IPS-NIHi7 (cell line): ENCODE results near the gene PAM.
A peak's percentile ranks its signal among the peaks of the same experiment; 100 is the strongest.

Source experiments
- DNase-seq: peaks from one replicate; pipeline ENCODE4 v3.0.0; 2012; ENCODE audit warnings: mixed read lengths; ENCODE audit errors: extremely low spot score

PAM gene

GRCh38 chr5:102933721-102934459 lies 178.8 kb downstream of the PAM start:
- no peak for DNase-seq

DNA sequence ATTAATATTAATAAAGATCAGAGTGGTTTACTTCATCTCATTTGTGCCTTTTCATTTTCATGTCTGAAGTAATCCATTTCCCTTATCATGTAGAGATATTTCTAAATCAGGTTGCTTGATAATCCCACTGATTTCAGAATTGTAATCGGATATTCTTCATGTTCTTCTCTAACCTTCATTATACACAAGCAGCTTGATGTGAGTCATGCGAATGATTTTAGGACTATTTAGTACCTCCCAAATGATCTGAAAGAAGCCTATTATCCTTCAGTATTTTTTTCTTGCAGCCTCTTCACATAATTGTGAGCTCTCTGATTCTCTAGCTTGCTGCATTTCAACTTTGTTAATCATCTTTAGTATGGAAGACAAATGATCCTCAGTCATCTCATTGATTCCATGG lies 182.8 kb downstream of the PAM start:
- DNase-seq, result no peak

GRCh38 chr5:102941111-102941510 lies 186.0 kb downstream of the PAM start:
- no peak for DNase-seq

GRCh38 chr5:102946414-102946813 lies 191.3 kb downstream of the PAM start:
- no peak for DNase-seq

DNA sequence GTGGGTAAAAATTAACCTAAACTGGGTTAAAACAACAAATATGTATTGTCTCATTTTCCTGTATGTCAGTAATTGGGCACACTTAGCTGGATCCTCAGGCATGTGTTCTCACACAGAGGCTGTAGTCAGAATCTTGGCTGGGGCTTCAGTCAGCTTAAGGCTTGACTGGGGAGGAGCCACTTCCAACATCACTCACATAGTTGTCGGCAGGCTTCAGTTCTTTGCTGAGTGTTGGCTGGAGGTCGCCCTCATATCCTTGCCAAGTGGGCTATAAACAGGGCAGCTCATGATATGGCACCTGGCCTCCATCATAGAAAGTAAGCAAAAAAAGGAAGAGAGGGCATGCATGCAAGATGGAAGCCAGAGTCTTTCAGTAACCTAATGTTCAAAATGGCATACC lies 191.9 kb downstream of the PAM start:
- DNase-seq, result no peak

GRCh38 chr5:102955488-102955887 lies 200.4 kb downstream of the PAM start:
- no peak for DNase-seq

- DNase-seq, result no peak
These were observed 201.5 kb downstream of the PAM start for GRCh38 chr5:102956599-102956998.

DNA sequence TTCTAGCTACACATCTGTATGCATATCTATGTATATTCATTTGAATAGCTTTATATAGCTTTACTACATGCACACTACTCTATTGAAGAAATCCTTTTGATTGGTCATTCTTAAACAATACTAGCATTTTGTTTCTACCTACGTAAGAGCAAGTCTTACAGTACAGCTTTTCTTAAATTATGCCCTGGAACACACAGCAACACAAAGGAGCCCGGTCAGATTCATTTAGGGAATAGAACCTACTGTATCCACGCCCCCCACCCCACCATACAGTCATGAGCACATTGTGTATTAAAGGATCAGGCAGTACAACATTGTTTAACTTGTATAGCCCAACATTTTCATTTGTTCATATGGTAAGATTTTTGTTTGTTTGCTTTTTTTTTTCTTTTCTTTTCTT lies 202.0 kb downstream of the PAM start:
- DNase-seq, result no peak

DNA sequence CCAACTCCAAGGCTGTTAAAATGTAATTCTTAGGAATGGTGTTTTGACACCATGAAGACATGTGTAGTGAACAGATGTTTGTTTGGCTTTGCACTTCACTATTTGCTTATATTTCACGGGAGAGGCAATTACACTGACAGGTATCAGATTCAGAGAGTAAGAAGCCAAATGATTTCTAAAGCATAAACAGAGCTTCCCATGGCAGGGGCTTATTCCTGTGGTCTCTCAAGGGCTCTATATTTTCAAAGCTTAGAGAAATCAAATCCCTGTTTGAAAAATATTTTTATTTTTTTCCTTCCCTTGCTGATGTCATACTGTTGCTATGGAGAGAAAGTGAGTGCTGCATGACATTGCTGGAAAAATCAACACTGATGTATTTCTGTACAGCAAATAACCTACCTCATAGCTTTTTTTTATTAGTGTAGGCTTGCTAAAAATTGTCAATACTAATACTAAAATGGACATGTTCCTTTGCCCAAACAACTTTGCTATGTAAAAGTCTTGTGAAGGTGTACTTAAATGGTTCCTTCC lies 203.4 kb downstream of the PAM start:
- no peak for DNase-seq

- no peak for DNase-seq
These were observed 203.9 kb downstream of the PAM start for GRCh38 chr5:102959055-102959454.

DNA sequence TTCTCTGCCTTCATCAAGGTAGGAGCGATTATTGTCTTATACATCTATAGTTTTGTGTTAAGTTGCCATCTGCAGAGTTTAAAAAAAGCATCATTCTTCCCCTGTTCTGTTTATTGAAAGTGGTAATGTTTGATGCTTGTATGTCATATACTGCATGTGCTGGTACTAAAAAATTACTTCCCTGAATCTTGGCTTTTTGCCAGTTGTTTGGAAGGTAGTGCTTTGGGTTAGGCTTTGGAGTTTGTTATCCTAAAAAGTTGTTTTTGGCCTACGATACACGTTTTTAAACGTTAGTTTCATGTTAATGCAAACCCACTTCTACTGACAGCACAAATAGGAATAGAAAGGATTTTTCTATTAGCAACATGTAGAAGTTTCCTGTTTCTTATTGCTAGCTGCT lies 206.6 kb downstream of the PAM start:
- no peak for DNase-seq

GRCh38 chr5:102965653-102966052 lies 210.5 kb downstream of the PAM start:
- DNase-seq, result no peak

GRCh38 chr5:102969641-102970040 lies 214.5 kb downstream of the PAM start:
- DNase-seq, result no peak

- DNase-seq, result peak; percentile 14
These were observed 216.7 kb downstream of the PAM start for GRCh38 chr5:102971676-102972293.

DNA sequence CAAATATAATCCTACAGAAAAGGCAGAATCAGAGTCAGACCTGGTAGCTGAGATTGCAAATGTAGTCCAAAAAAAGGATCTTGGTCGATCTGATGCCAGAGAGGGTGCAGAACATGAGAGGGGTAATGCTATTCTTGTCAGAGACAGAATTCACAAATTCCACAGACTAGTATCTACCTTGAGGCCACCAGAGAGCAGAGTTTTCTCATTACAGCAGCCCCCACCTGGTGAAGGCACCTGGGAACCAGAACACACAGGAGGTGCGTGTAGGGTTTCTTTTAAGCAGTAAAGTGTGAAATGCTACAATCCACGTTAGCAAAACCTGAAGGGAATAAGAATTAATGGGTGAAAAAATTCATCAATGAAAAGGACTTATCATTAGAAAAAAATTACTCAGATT lies 219.1 kb downstream of the PAM start:
- peak; percentile 48 for DNase-seq

GRCh38 chr5:102975045-102975444 lies 219.9 kb downstream of the PAM start:
- no peak for DNase-seq

DNA sequence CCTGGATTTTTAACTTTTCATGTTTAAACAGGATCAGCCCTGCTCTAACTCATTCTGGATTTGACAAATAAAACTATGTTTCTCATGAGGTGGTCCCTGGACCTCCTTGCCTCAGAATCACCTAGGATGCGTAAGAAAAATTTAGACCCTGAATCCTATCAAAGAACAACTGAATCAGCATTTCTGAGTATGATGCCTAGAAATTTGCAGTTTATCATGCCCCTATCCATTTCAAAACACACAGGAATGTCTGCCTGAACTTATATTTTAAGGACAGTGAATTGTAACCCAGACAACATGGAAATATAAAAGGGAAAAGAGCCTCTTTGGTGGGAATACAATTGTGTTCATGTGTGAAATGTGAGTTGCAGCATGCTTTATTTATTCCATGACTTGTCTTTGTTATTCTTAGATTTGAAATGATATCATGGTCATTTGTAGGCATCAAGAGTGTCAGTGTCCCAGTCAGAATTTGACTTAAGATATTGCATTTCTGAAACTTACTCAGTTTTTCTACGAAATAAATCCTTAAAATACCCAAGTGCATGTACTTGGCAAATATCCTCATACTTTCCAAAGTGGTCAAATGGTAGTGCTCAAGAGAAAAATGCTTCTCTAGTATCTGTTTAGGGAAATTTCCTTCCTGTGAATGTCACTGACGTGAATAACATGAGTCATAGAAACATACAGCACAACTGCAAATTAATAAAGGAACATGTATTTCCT lies 220.5 kb downstream of the PAM start:
- DNase-seq, result no peak

DNA sequence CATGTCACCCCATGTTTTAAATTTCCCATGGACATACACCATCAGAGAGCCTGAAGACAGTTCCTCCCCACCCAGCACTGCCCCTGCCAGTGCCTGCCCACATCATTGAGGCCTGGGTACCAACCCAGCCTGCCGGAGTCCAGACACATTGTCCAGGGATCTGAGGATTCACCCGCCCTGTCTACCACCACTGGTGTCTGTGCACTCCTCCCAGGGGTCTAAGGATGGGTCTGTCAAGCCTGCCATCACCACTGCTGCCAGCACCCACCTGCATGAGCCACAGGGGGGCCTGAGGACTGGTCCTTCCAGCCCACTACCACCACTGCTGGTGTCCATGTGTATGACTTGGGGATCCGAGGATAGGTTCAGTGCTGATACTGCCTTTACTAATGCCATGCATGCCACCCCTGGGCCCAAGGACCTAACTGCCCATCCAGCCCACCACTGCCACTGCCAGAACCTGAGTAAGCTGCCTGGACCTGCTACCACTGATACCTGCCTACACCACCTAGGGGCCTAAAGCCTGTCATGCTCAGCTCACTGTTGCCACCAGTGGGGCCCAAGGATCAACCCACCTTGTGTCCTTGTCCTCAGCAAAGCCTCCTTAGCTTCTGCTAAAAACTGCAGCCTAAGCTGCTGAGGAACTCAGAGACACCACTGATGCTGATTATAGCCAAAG lies 227.0 kb downstream of the PAM start:
- DNase-seq, result no peak

DNA sequence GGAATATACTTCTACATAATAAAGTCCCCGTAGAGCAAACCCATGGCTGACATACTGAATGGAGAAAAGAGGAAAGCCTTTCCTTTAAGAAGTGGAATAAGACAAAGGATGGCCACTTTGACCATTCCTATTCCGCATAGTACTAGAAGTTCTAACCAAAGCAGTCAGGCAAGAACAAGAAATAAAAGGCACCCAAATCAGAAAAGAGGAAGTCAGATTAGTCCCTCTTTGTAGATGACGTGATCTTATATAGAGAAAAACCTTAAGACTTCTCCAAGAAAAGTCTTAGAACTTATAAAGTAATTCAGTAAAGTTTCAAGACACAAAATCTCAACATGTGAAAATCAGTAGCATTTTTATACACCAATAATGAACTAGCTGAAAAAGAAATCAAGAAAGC lies 231.0 kb downstream of the PAM start:
- DNase-seq, result no peak

- DNase-seq, result no peak
These were observed 233.4 kb downstream of the PAM start for GRCh38 chr5:102988459-102988858.

GRCh38 chr5:102991802-102992201 lies 236.7 kb downstream of the PAM start:
- DNase-seq, result no peak

DNA sequence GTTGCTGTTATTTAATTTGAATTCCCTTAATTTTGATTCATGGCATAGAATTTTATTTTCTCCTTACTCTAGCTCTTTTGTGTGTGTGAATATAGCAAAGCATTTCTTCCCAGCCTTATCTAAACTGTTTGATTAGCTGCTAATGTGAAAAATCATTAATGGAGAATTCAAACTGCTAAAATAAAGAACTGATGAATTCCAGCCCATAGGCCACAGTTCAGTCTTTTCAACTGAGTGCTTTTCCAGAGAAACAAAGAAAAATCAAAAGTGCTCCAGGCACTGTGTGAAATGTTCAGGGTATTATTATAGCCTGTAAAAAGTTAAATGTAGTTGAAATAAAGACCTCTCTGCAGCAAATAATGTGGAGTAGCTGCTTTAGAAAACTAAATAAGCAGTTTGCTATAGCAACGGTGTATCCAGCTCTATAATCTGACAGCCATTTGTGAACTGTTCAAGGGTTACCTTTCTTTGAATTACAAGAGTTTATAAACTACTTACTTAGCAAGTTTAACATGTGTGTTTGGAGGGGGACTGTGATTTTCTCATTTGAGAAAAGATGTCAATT lies 241.0 kb downstream of the PAM start:
- DNase-seq, result no peak
